Uterus (tissue), 2 donors: ENCODE results near the gene ARHGEF7.

Experiments used
- POLR2A ChIP-seq, 2 donors: fragments of 450-650 bp; IDR thresholded peaks; one replicate each; pipeline ENCODE4 v1.6.1; 2016; ENCODE audit warnings: antibody characterized with exemption in 2 of 2, mild to moderate bottlenecking in 1 of 2, moderate library complexity in 1 of 2
- TF ChIP-seq, protein P1 (sequence below), 4 experiments: fragments of 200-600 bp in 2 of 4; fragments of 450-650 bp in 2 of 4; sonication (generic) in 2 of 4; IDR thresholded peaks; one replicate each; pipeline ENCODE4 v1.5.1; 2016 to 2019; ENCODE audit warnings: antibody characterized with exemption in 4 of 4, mild to moderate bottlenecking in 2 of 4, moderate library complexity in 1 of 4

GRCh38 chr13:111183959-111184358 is 68.8 kb downstream of the ARHGEF7 start:
- TF ChIP-seq, protein P1, sequence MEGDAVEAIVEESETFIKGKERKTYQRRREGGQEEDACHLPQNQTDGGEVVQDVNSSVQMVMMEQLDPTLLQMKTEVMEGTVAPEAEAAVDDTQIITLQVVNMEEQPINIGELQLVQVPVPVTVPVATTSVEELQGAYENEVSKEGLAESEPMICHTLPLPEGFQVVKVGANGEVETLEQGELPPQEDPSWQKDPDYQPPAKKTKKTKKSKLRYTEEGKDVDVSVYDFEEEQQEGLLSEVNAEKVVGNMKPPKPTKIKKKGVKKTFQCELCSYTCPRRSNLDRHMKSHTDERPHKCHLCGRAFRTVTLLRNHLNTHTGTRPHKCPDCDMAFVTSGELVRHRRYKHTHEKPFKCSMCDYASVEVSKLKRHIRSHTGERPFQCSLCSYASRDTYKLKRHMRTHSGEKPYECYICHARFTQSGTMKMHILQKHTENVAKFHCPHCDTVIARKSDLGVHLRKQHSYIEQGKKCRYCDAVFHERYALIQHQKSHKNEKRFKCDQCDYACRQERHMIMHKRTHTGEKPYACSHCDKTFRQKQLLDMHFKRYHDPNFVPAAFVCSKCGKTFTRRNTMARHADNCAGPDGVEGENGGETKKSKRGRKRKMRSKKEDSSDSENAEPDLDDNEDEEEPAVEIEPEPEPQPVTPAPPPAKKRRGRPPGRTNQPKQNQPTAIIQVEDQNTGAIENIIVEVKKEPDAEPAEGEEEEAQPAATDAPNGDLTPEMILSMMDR (IDR thresholded peaks at IDR 0.05): no peak
- no peak for TF ChIP-seq POLR2A (IDR thresholded peaks at IDR 0.05)
